Posterior vena cava (tissue), 2 donors: ENCODE results near the gene ZNF597. TPM values are rescaled to one million over a fixed set of nuclear protein-coding genes. Genes with fewer than 3 reads are reported as not detected.

Experiments used
- DNase-seq: peaks from one replicate; pipeline ENCODE4 v3.0.0-alpha.2; 2020; ENCODE audit warnings: low spot score
- intact Hi-C, 2 donors: fragments of 100-400 bp; cut with DNase I; formaldehyde crosslinking; loops; one replicate each; pipeline versions ENCODE4 v1.14.1 to v1.14.2; 2022 to 2023
- long read RNA-seq, 2 donors: library from polyadenylated mRNA; unstranded; transcript quantifications; one replicate each; pipeline ENCODE4 v2.0.0, GENCODE V29; 2020 to 2021
- total RNA-seq, 2 donors: library from RNA; stranded (reverse); fragmentation: NEBNext Ultra II Directional; extraction: Animal tissue kit (Norgen Biotek cat#: 25700); gene quantifications; one replicate each; pipeline ENCODE4 v1.2.1, GENCODE V29; 2021
- donor health status: DM: yes; HTN: yes; CAD: no.
- donor health status: DM: yes; HTN: yes; CAD: no.

ZNF597 gene, protein sequence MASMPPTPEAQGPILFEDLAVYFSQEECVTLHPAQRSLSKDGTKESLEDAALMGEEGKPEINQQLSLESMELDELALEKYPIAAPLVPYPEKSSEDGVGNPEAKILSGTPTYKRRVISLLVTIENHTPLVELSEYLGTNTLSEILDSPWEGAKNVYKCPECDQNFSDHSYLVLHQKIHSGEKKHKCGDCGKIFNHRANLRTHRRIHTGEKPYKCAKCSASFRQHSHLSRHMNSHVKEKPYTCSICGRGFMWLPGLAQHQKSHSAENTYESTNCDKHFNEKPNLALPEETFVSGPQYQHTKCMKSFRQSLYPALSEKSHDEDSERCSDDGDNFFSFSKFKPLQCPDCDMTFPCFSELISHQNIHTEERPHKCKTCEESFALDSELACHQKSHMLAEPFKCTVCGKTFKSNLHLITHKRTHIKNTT
- 1 to 10 TPM; 2.5 TPM for total RNA-seq
- long read RNA-seq, donor 1: 0 reads
- long read RNA-seq, donor 2, full-length matches to known transcripts: 1 of 1 reads
- long read RNA-seq, donor 2, partial matches to known transcripts: 0 of 1 reads
- long read RNA-seq, donor 2, other reads (novel, unspliced or antisense): 0 of 1 reads

- DNase-seq: peak; percentile 93
- intact Hi-C loops: no loop called here
Measured at GRCh38 chr16:3443108-3444031, at the start of gene ZNF597, which contains the start of gene NAA60. Gene ZNF597 (minus strand): TSS chr16:3443504. CDS start chr16:3443153, 351 bp downstream. Gene NAA60 (plus strand): TSS chr16:3443680. CDS start chr16:3476228, 32,548 bp downstream.

GRCh38 chr16:3492356-3492755 lies 49.1 kb upstream of the ZNF597 start:
- DNase-seq: peak; percentile 67
- intact Hi-C loops: no loop called here

- peak; percentile 81 for DNase-seq
- intact Hi-C loops: no loop called here
Measured at GRCh38 chr16:3490911-3491629, 47.8 kb upstream of the ZNF597 start.

- DNase-seq: no peak
- intact Hi-C loops: no loop called here
Measured at GRCh38 chr16:3488801-3489200, 45.5 kb upstream of the ZNF597 start.

DNA sequence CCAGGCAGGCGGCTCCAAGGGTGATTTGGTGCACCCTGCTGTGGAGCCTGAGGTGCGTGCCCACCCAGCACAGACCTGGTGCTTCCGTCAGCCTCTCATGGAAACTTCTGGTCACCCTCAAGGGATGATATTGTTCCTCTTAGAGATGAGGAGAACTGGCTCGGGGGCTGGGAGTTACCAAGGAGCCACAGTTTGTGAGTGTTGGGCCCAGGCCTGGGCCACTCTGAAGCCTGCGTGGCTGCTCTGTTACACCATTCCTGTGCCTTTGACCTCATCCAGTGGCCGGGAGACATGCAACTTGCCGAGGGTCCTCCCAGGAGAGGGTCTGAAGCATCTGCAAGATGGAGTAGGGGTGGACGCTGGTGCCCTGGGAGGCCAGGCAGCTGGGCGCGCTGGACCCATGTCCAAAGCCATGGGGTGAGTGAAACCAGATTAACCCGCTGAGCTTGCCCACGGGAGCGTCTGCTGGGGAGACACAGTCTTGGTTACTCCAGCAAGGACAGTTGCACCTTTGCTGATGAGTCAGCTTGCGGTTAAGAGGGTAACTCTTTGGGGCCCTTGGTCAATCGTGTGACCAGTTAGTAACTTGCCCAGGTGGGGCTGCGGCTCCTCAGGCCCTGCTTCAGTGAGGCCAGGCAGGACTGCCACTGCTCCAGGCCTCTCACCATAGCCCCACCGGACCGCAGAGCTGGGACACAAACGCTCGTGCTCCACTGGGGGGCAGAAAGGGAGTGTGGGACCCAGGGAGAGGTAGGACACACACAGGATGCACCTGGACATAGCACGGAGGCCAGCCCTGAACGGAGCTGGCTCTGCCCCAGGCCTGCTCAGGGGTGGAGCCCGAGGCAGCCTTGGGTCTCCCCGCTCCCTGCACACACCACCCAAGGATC lies 44.5 kb upstream of the ZNF597 start:
- intact Hi-C loops: no loop called here
- DNase-seq: peak; percentile 58

- DNase-seq: peak; percentile 62
- intact Hi-C loops: no loop called here
Measured at GRCh38 chr16:3486506-3487215, 43.4 kb upstream of the ZNF597 start.

- DNase-seq: peak; percentile 76
- intact Hi-C loops: no loop called here
Measured at GRCh38 chr16:3485821-3486505, 42.7 kb upstream of the ZNF597 start.

DNA sequence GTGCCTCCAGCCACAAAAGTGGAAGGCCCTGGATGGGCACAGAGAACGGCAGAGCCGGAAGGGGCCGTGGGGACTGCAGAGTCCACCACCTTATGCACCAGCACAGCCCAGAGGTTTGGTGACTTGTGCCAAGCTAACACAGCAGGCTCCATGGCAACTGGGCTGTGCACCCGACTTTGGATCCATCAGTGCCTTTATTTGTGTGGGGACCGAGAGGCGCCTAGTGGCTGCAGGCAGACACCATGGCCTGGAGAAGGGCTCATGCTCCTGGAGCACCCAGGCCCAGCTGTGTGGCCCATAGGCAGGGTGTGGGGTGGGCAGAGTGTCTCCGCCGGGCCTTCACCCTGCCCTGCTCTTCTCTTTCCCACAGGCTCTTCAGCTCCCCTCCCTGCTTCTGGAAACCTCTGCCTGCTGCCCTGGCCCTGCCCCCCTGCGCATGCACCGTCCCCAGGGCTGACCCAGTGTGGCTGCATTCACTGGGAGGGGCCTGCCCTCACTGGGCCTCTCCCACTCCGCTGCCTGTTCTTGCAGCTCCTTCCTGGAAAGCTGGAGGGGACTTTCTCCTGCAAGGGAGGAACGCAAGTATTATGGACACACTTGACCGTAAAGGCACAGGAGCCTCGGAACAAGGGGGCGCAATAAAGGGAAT lies 41.9 kb upstream of the ZNF597 start:
- peak; percentile 38 for DNase-seq
- intact Hi-C loops: no loop called here

DNA sequence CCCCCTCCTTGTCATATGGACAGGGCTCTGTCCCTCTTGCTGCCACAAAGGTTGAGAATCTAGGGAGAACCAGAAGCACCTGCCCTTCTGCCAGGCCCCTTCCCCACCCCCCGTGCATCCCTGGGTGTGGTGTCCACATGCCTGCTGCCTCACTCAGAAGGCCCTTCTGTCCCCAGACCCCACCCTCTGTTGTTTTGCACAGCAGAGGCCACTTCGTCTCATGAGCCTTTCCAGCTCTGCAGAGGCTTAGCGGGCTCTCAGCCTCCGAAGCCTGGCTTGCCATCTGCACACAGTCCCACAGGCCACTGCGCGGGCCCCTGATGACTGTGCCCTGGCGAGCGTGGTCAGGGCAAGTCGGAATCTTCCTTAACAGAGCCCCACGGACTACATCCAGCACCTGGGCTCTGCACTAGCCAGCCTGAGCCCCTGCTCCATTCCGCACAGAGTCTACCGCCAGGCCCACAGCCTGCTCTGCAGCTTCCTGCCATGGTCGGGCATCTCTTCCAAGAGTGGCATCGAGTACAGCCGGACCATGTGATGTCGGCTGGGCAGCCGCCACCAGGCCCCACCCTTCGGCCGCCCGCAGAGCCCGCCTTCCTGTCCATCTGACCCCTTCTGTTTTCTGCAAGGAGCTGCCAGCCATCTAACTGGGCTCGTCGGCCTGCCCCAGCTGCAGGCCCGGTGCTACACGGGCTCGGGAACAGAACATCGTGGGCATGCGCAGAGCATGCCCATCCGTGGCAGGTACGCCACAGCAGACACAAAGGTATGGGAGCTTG lies 41.2 kb upstream of the ZNF597 start:
- intact Hi-C loops: no loop called here
- DNase-seq: peak; percentile 58

- peak; percentile 61 for DNase-seq
- intact Hi-C loops: no loop called here
Measured at GRCh38 chr16:3482659-3483241, 39.4 kb upstream of the ZNF597 start.

GRCh38 chr16:3481696-3482658 lies 38.7 kb upstream of the ZNF597 start:
- intact Hi-C loops: no loop called here
- no peak for DNase-seq

DNA sequence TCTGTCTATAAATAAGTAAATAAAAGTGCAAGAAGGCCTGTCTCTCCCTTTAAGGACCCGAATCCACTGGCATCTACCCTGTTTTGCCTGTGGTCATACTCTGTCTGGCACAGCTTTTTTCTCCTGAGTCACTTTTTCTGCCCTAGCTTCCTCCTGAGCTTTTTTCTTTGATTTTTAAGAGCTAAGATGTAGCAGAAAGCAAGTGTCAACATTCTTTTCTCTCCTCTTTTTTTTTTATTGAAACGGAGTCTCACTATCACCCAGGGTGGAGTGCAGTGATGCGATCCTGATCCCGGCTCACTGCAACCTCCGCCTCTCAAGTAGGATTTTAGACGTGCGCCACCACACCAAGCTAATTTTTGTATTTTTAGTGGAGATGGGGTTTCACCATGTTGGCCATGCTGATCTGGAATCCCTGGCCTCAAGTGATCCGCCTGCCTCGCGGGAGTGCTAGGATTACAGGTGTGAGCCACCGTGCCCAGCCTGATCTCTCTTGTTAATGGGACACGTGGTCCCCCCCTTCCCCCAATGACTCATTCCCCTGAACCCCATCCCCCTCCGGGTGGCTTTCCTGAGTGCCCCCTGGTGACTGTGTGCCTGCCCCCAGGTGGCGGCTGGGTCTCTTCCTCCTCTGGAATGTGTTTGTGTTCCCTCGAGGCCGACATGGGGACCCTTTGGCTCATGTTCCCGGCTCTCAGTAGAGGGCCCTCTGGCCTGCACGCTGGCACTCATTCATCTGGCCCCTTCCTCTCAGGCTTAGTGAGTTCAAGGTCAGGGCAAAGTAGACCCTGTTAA lies 37.8 kb upstream of the ZNF597 start:
- no peak for DNase-seq
- intact Hi-C loops: no loop called here

GRCh38 chr16:3479654-3480216 lies 36.4 kb upstream of the ZNF597 start:
- no peak for DNase-seq
- intact Hi-C loops: no loop called here
